ENCODE data around the gene CALML5.

GRCh38 chr10:5493691-5494090 is 5.7 kb downstream of the CALML5 start:
- TF ChIP-seq CTCF (IDR thresholded peaks at IDR 0.05) (no peak), POLR2AphosphoS5 (IDR thresholded peaks at IDR 0.05) (no peak)

Data from breast epithelium (tissue), 3 donors.